Activated CD4-positive, alpha-beta T cell treated with anti-CD3 and anti-CD28 coated beads, Interleukin-2, amount 10 ng/mL, durations not matched to agents 24 days and 14 days (primary cell): ENCODE data around the gene WDR62. TPM values are rescaled to one million over a fixed set of nuclear protein-coding genes. Genes with fewer than 3 reads are reported as not detected.

Experiments
- DNase-seq: peaks from one replicate; pipeline ENCODE4 v3.0.0; 2022
- H3K27ac Mint-ChIP-seq: one replicate; pipeline ENCODE4 v1.8.0; 2022; ENCODE audit warnings: mild to moderate bottlenecking, mixed read lengths
- H3K27me3 Mint-ChIP-seq: one replicate; pipeline ENCODE4 v1.8.0; 2022; ENCODE audit warnings: mixed read lengths
- H3K36me3 Mint-ChIP-seq: one replicate; pipeline ENCODE4 v1.8.0; 2022; ENCODE audit warnings: low read depth, mild to moderate bottlenecking, mixed read lengths
- H3K4me1 Mint-ChIP-seq: one replicate; pipeline ENCODE4 v1.8.0; 2021; ENCODE audit warnings: mixed read lengths
- H3K4me3 Mint-ChIP-seq: one replicate; pipeline ENCODE4 v1.8.0; 2022; ENCODE audit warnings: mild to moderate bottlenecking, moderate library complexity, mixed read lengths
- H3K9me3 Mint-ChIP-seq: one replicate; pipeline ENCODE4 v1.8.0; 2021; ENCODE audit warnings: mixed read lengths
- intact Hi-C: fragments of 100-400 bp; cut with micrococcal nuclease; formaldehyde crosslinking; loops from one replicate; pipeline ENCODE4 v1.15.1; 2023
- total RNA-seq: library from RNA; stranded (reverse); gene quantifications from 2 replicates; pipeline ENCODE4 v1.2.3, GENCODE V29; 2022

Gene WDR62
- total RNA-seq, 1 donor from 2014 or later, result 25.9 TPM

DNA sequence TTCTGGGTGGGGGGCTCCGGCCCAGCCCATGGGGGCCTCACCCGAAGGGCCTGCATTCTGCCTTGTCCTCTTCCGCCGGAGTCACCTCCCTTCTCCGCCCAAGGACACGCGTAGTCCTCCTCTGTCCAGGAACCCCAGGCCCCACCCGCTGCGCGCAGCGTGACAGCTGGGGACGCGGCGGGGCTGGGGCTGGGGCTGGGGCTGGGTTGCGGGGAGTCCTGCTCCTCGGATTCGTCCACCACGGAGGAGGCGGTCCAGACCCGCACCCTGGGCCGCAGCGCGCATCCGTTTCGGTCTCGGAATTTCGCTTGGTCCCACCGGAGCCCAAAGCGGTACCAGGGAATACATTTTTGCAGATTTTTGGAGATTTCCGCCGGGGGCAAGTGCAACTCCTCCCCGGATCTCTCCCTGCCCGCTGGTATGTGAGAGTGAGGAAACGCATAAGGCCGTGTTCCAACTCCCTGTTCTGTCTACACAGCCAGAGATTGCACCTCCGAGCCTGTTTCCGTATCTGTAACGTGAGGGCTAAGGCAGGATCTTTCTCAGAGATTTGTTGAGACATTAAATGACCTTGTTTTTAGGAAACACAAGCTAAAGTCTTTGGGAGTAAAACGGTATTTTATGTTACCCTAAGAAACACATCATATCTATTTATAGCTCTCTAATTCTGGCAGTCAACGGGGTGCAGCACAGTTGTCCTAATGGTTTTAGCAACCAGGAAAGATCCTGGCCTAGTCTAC is 97.8 kb downstream of the WDR62 start, which contains the start of gene COX7A1:
Gene COX7A1 (minus strand): TSS at position 96 of the 740 bp plus-strand sequence. CDS start 40 bp downstream, at position 56.
- intact Hi-C loops, result no loop called here
- DNase-seq, result no peak
- no peaks in the 10 kb centered on the region for H3K9me3 Mint-ChIP-seq

DNA sequence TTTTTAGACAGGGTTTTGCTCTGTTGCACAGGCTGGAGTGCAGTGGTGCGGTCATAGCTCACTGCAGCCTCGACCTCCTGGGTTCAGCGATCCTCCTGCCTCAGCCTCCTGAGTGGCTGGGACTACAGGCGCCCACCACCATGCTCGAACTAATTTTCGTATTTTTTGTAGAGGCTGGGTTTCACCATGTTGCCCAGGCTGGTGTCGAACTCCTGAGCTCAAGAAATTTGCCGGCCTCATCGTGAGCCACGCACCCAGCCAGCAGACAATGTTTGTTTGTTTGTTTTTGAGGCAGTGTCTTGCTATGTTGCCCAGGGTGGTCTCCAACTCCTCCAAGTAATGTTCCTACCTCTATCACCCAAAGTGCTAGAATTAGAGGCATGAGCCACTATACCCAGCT is 98.4 kb downstream of the WDR62 start:
- H3K27ac Mint-ChIP-seq, result no peak overlapping the region
- intact Hi-C loops, result no loop called here
- peaks cover 23% of the 10 kb centered on the region for H3K36me3 Mint-ChIP-seq
- no peaks in the 10 kb centered on the region for H3K27me3 Mint-ChIP-seq
- no peak overlapping the region for H3K4me3 Mint-ChIP-seq
- DNase-seq, result no peak
- no peaks in the 10 kb centered on the region for H3K9me3 Mint-ChIP-seq
- H3K4me1 Mint-ChIP-seq, result no peaks in the 10 kb centered on the region

More for the DNA sequence above, 97.8 kb downstream of the WDR62 start, which contains the start of gene COX7A1:
- no peak within 1 kb of the TSS for H3K4me3 Mint-ChIP-seq
- peaks cover 25% of the 10 kb centered on the region for H3K36me3 Mint-ChIP-seq
- no peaks in the 10 kb centered on the region for H3K27me3 Mint-ChIP-seq
- no peaks in the 10 kb centered on the region for H3K4me1 Mint-ChIP-seq
- H3K27ac Mint-ChIP-seq, result no peak within 1 kb of the TSS

Other genes starting within 250 kb of the WDR62 start
- gene PRODH2, start 242.1 kb upstream of the WDR62 start, total RNA-seq, result not detected in 2 replicates
- gene NPHS1, start 202.4 kb upstream of the WDR62 start, total RNA-seq, result 0.28 TPM in 1 of 2 replicates, not detected in the other
- gene KIRREL2, start 198.0 kb upstream of the WDR62 start, total RNA-seq, result 1.8 and 2.1 TPM in 2 replicates
- 2.0 and 2.4 TPM in 2 replicates for gene APLP1, start 186.3 kb upstream of the WDR62 start, total RNA-seq
- 146 and 150 TPM in 2 replicates for gene NFKBID, start 154.4 kb upstream of the WDR62 start, total RNA-seq
- 46.1 and 48.4 TPM in 2 replicates for gene HCST, start 152.4 kb upstream of the WDR62 start, total RNA-seq
- gene TYROBP, start 146.6 kb upstream of the WDR62 start, total RNA-seq, result not detected in 2 replicates
- gene LRFN3, start 118.5 kb upstream of the WDR62 start, total RNA-seq, result 11.0 and 11.6 TPM in 2 replicates
- 21.4 and 23.1 TPM in 2 replicates for gene SDHAF1, start 59.7 kb upstream of the WDR62 start, total RNA-seq
- 2.2 and 2.9 TPM in 2 replicates for gene SYNE4, start 46.1 kb upstream of the WDR62 start, total RNA-seq
- gene ALKBH6, start 40.7 kb upstream of the WDR62 start, total RNA-seq, result 46.1 and 50.7 TPM in 2 replicates
- gene CLIP3, start 22.0 kb upstream of the WDR62 start, total RNA-seq, result 0.96 and 1.6 TPM in 2 replicates
- 1.5 and 2.0 TPM in 2 replicates for gene THAP8, start 612 bp upstream of the WDR62 start, total RNA-seq
- gene OVOL3, start 56.2 kb downstream of the WDR62 start, total RNA-seq, result not detected in 2 replicates
- gene POLR2I, start 60.0 kb downstream of the WDR62 start, total RNA-seq, result 83.4 and 86.3 TPM in 2 replicates
- 129 and 133 TPM in 2 replicates for gene TBCB, start 60.6 kb downstream of the WDR62 start, total RNA-seq
- gene CAPNS1, start 85.2 kb downstream of the WDR62 start, total RNA-seq, result 351 and 362 TPM in 2 replicates
- gene COX7A1, start 97.5 kb downstream of the WDR62 start, total RNA-seq, result not detected in 2 replicates
- 1.6 and 2.2 TPM in 2 replicates for gene ZNF565, start 159.8 kb downstream of the WDR62 start, total RNA-seq
- 84.6 and 90.3 TPM in 2 replicates for gene ZNF146, start 160.2 kb downstream of the WDR62 start, total RNA-seq